HG03066 (cell line): ENCODE measurements around the gene LCTL.

ENCODE experiments used
- ATAC-seq: cut with Tn5 transposase; IDR thresholded peaks from one replicate; pipeline ENCODE4 v1.9.1; 2021; ENCODE audit warnings: low read depth; ENCODE audit not compliant: unreplicated experiment

Gene LCTL

GRCh38 chr15:66567897-66568296 lies 2.1 kb upstream of the LCTL start:
- no peak for ATAC-seq

- ATAC-seq: no peak
These were observed 1.2 kb upstream of the LCTL start for GRCh38 chr15:66566963-66567531.

GRCh38 chr15:66565141-66565641 lies 607 bp downstream of the LCTL start:
- ATAC-seq: no peak

GRCh38 chr15:66564136-66565041 lies 1.4 kb downstream of the LCTL start:
- ATAC-seq: no peak

- ATAC-seq: no peak
These were observed 2.2 kb downstream of the LCTL start for GRCh38 chr15:66563566-66564110.

- ATAC-seq: no peak
These were observed 2.7 kb downstream of the LCTL start for GRCh38 chr15:66563126-66563525.

GRCh38 chr15:66560856-66561525 lies 4.8 kb downstream of the LCTL start:
- no peak for ATAC-seq

- no peak for ATAC-seq
These were observed 7.5 kb downstream of the LCTL start for GRCh38 chr15:66558271-66558670.

GRCh38 chr15:66555685-66556084 lies 10.1 kb downstream of the LCTL start:
- no peak for ATAC-seq

GRCh38 chr15:66545255-66545654 lies 20.5 kb downstream of the LCTL start:
- no peak for ATAC-seq

- ATAC-seq: no peak
These were observed 22.9 kb downstream of the LCTL start for GRCh38 chr15:66542896-66543295.

- no peak for ATAC-seq
These were observed 30.7 kb downstream of the LCTL start for GRCh38 chr15:66535056-66535455.

- ATAC-seq: no peak
These were observed 41.0 kb downstream of the LCTL start for GRCh38 chr15:66524838-66525237.

GRCh38 chr15:66523926-66524325 lies 41.9 kb downstream of the LCTL start:
- no peak for ATAC-seq

GRCh38 chr15:66515901-66516322 lies 49.9 kb downstream of the LCTL start:
- ATAC-seq: no peak

GRCh38 chr15:66514586-66514985 lies 51.2 kb downstream of the LCTL start:
- ATAC-seq: no peak

- ATAC-seq: no peak
These were observed 57.4 kb downstream of the LCTL start for GRCh38 chr15:66508293-66508883.

- no peak for ATAC-seq
These were observed 60.0 kb downstream of the LCTL start for GRCh38 chr15:66505818-66506217.

- no peak for ATAC-seq
These were observed 60.4 kb downstream of the LCTL start for GRCh38 chr15:66505430-66505811.

GRCh38 chr15:66504563-66505429 lies 61.0 kb downstream of the LCTL start, which contains the start of the genes RPL4 and ZWILCH:
RPL4 (minus strand) TSS chr15:66504855; CDS start chr15:66504790, 65 bp downstream.
ZWILCH (plus strand) TSS chr15:66505326; CDS start chr15:66505339, 13 bp downstream.
- ATAC-seq: peak; percentile 69
